ENCODE measurements around the gene RPL7A. TPM values are rescaled to one million over a fixed set of nuclear protein-coding genes. Genes with fewer than 3 reads are reported as not detected.
"Not testable (repeated sequence)": the region's sequence is repeated elsewhere in the genome, so short reads cannot be mapped to it uniquely, and the experiment has no call there.

The RPL7A gene
- total and polyA plus RNA-seq, 9 donors: 3,805 to 6,397 (median 4,279) TPM

DNA sequence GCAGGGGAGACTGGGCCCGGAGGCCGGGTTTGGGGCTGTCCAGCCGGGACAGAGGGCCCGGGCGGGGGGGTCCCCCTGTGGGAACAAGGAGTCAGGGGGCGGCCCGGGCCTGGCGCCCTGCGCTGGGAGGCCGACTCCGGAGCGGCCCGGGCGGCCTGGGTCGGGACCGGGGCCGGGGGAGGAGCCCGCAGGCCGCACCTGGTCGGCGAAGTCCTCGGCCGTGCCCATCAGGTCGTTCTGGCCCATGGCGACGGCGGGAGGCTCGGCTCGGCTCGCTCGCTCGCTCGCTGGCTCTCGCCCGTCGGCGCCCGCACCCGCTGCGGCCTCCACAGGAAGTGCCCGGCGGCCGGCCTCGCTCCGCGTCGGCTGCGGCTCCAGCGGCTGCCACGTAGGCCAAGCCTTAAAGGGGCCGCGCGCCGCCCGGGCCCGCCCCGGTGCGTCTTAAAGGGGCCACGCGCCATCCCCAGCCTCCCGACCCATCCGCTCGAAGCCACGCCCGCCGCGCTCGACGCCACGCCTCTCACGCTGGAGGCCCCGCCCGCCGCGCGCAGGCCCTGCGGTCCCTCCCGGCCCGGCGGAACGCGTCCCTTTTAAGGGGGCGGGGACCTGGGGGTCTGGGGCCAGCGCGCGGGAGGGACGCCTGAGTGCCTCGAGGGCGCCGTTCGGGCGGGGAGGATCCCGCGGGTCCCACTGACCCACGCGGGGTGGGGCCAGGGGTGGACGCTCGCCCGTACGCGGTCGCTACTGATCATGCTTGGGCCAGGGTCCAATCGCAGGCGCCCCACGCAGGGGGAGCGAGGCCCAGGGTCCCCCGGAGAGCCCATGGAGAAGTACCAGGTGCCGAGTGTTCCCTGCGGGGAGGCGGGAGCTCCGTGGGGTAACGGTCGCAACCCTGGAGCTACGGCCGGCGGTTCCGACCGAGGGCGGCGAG is 28.0 kb downstream of the RPL7A start, which contains the start of the genes STKLD1 and SURF4:
Gene STKLD1, plus strand, starts transcription at position 643 of the 931 bp plus-strand sequence. Its CDS starts 108 bp downstream, at position 751.
Gene SURF4, minus strand, starts transcription at position 337 of the 931 bp plus-strand sequence. Its CDS starts 91 bp downstream, at position 246.
- Histone ChIP-seq H3K36me3 (no peaks in the 10 kb centered on the region), H3K4me3 (peak within 1 kb of the TSS; percentile 93), H3K27ac (peak within 1 kb of the TSS; percentile 45 to 91), H3K27me3 (no peaks in the 10 kb centered on the region), H3K4me1 (ENCODE audit: insufficient read depth) (peaks cover 10% of the 10 kb centered on the region), H3K9me3 (no peaks in the 10 kb centered on the region)
- peak; percentile 93 to 98 (median 95) for DNase-seq
- TF ChIP-seq POLR2A (IDR thresholded peaks at IDR 0.05) (peak; percentile 89), EP300 (IDR thresholded peaks at IDR 0.05) (no peak)
- TF ChIP-seq, protein P1, sequence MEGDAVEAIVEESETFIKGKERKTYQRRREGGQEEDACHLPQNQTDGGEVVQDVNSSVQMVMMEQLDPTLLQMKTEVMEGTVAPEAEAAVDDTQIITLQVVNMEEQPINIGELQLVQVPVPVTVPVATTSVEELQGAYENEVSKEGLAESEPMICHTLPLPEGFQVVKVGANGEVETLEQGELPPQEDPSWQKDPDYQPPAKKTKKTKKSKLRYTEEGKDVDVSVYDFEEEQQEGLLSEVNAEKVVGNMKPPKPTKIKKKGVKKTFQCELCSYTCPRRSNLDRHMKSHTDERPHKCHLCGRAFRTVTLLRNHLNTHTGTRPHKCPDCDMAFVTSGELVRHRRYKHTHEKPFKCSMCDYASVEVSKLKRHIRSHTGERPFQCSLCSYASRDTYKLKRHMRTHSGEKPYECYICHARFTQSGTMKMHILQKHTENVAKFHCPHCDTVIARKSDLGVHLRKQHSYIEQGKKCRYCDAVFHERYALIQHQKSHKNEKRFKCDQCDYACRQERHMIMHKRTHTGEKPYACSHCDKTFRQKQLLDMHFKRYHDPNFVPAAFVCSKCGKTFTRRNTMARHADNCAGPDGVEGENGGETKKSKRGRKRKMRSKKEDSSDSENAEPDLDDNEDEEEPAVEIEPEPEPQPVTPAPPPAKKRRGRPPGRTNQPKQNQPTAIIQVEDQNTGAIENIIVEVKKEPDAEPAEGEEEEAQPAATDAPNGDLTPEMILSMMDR (IDR thresholded peaks at IDR 0.05): peak in 1 of 3 donors; percentile 45
- WGBS, 3 donors: 0 to 1% (median 1%) methylated on average over 46 to 120 of the region's 120 CpGs
- intact Hi-C loops (cut with DNase I): no loop called here

DNA sequence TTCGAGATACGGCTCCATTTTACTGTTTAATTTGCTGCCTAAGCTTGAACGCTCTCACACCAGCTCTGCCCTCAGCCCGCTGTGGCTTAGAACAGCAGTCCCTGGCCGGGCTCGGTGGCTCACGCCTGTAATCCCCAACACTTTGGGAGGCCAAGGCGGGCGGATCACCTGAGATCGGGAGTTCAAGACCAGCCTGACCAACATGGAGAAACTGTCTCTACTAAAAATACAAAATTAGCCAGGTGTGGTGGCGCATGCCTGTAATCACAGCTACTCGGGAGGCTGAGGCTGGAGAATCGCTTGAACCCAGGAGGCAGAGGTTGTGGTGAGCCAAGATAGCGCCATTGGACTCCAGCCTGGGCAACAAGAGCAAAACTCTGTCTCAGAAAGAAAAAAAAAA is 29.3 kb downstream of the RPL7A start:
- DNase-seq; H3K4me1 ChIP-seq (ENCODE audit: insufficient read depth); intact Hi-C loops (cut with DNase I); H3K9me3 ChIP-seq; H3K27ac ChIP-seq; H3K36me3 ChIP-seq; H3K4me3 ChIP-seq; H3K27me3 ChIP-seq: not testable (repeated sequence)
- WGBS, 3 donors: 86 to 89% (median 88%) methylated on average over 14 of the region's 14 CpGs

DNA sequence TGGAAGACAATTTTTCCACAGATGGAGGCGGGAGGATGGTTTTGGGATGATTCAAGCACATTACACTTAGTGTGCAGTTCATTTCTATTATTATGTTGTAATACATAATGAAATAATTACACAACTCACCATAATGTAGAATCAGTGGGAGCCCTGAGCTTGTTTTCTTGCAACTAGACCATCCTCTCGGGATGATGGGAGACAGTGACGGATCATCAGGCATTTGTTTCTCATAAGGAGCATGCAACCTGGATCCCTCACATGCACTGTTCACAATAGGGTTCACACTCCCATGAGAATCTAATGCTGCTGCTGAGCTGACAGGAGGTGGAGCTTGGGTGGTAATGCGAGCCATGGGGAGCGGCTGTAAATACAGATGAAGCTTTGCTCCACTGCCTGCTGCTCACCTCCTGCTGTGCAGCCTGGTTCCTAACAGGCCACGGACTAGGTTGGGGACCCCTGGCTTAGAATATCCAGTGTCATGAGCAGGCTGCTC is 29.8 kb downstream of the RPL7A start:
- 73 to 84% (median 78%) methylated on average over 6 of the region's 6 CpGs for WGBS, 3 donors
- Histone ChIP-seq H3K36me3 (no peaks in the 10 kb centered on the region), H3K27me3 (no peaks in the 10 kb centered on the region), H3K4me1 (ENCODE audit: insufficient read depth) (no peaks in the 10 kb centered on the region), H3K9me3 (no peaks in the 10 kb centered on the region), H3K4me3 (no peak overlapping the region), H3K27ac (no peak overlapping the region)
- TF ChIP-seq POLR2A (IDR thresholded peaks at IDR 0.05) (no peak), EP300 (IDR thresholded peaks at IDR 0.05) (no peak)
- TF ChIP-seq, protein P1 (IDR thresholded peaks at IDR 0.05): no peak
- intact Hi-C loops (cut with DNase I): no loop called here
- no peak for DNase-seq

DNA sequence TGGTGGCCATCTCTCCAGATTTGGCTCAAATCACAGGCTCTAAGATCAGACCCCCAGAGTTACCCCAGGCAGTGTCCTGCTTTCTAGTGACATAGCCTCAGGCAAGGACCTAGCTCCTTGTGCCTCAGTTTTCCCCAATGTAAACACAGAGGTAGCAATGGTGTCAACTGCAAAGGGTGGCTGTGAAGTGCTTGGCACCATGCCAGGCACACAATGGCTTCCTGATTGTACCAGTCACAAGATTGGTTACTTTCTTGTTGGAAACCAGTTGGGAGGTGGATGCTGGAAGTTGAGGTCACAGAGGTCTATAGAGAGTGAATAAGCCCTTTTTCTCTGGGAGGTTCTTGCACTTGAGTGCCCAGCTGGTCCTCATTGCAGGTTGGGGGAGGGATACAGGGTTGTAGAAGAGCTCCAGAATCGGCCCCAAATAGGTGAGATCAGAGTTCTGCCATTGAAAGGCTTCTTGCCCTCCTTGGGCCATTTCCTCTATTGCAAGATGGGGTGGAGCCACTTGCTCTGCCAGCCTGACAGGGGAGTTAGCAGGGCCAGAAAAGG is 30.5 kb downstream of the RPL7A start:
- H3K27me3 ChIP-seq: no peaks in the 10 kb centered on the region
- intact Hi-C loops (cut with DNase I): no loop called here
- no peak for DNase-seq
- H3K4me1 ChIP-seq (ENCODE audit: insufficient read depth): no peaks in the 10 kb centered on the region
- 80 to 92% (median 84%) methylated on average over 1 of the region's 1 CpG for WGBS, 3 donors
- H3K4me3 ChIP-seq: no peak overlapping the region
- H3K9me3 ChIP-seq: no peaks in the 10 kb centered on the region
- no peaks in the 10 kb centered on the region for H3K36me3 ChIP-seq
- no peak overlapping the region for H3K27ac ChIP-seq
- TF ChIP-seq, protein P1 (IDR thresholded peaks at IDR 0.05): no peak
- TF ChIP-seq POLR2A (IDR thresholded peaks at IDR 0.05) (no peak), EP300 (IDR thresholded peaks at IDR 0.05) (no peak)
